ENCODE results near the gene DISC1.

Gene DISC1

GRCh38 chr1:231872461-231872910 lies 245.9 kb downstream of the DISC1 start:
- Histone ChIP-seq H3K27me3 (ENCODE audit: insufficient read depth, poor library complexity, severe bottlenecking) (no peaks in the 10 kb centered on the region), H3K27ac (replicated peaks) (no peak overlapping the region), H3K4me3 (replicated peaks; ENCODE audit: insufficient read depth, low read length) (no peak overlapping the region)
- DNase-seq (ENCODE audit: low read depth in 1 of 2, low spot score in 1 of 2): no peak
- TF ChIP-seq SPI1 (IDR thresholded peaks at IDR 0.05; ENCODE audit: borderline replicate concordance, low read depth) (no peak), GABPA (IDR thresholded peaks at IDR 0.05; ENCODE audit: low read depth) (no peak), POLR2AphosphoS5 (IDR thresholded peaks at IDR 0.05; ENCODE audit: low read depth) (no peak), CTCF (IDR thresholded peaks at IDR 0.05; ENCODE audit: insufficient read depth, low read length) (no peak), REST (IDR thresholded peaks at IDR 0.05; ENCODE audit: insufficient replicate concordance, low read depth) (no peak)

- no peak overlapping the region for H3K27ac ChIP-seq (replicated peaks)
Measured at GRCh38 chr1:231878737-231879136, 252.1 kb downstream of the DISC1 start.

DNA sequence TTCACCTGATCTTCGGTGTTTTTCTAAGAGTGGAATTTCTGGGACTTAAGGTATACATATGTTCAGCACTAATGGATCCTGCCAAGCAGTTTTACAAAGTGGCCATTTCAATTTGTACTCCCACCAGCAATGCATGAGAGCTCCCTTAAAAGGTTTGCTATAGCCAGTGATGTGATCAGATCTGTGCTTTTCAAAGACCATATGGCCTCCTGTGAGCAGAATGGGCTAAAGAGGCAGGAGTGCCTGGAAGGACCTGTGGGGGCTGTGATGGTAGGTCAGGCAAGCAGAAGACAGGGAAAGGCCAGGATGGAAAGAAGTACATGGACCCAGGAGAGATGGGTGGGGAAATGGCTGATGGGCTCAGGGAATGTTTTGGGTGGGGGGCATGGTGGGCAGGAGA lies 252.7 kb downstream of the DISC1 start:
- Histone ChIP-seq H3K27ac (replicated peaks) (no peak overlapping the region), H3K27me3 (ENCODE audit: insufficient read depth, poor library complexity, severe bottlenecking) (no peaks in the 10 kb centered on the region), H3K4me3 (replicated peaks; ENCODE audit: insufficient read depth, low read length) (no peak overlapping the region)
- DNase-seq (ENCODE audit: low read depth in 1 of 2, low spot score in 1 of 2): no peak
- TF ChIP-seq REST (IDR thresholded peaks at IDR 0.05; ENCODE audit: insufficient replicate concordance, low read depth) (no peak), POLR2AphosphoS5 (IDR thresholded peaks at IDR 0.05; ENCODE audit: low read depth) (no peak), GABPA (IDR thresholded peaks at IDR 0.05; ENCODE audit: low read depth) (no peak), SPI1 (IDR thresholded peaks at IDR 0.05; ENCODE audit: borderline replicate concordance, low read depth) (no peak), CTCF (IDR thresholded peaks at IDR 0.05; ENCODE audit: insufficient read depth, low read length) (no peak)

More at GRCh38 chr1:231878737-231879136, 252.1 kb downstream of the DISC1 start:
- TF ChIP-seq GABPA (IDR thresholded peaks at IDR 0.05; ENCODE audit: low read depth) (no peak), SPI1 (IDR thresholded peaks at IDR 0.05; ENCODE audit: borderline replicate concordance, low read depth) (no peak)
- no peaks in the 10 kb centered on the region for H3K27me3 ChIP-seq (ENCODE audit: insufficient read depth, poor library complexity, severe bottlenecking)
- no peak overlapping the region for H3K4me3 ChIP-seq (replicated peaks; ENCODE audit: insufficient read depth, low read length)
- DNase-seq (ENCODE audit: low read depth in 1 of 2, low spot score in 1 of 2): no peak

- no peak for TF ChIP-seq REST (IDR thresholded peaks at IDR 0.05; ENCODE audit: insufficient replicate concordance, low read depth)
- TF ChIP-seq SPI1 (IDR thresholded peaks at IDR 0.05; ENCODE audit: borderline replicate concordance, low read depth): no peak
- TF ChIP-seq POLR2AphosphoS5 (IDR thresholded peaks at IDR 0.05; ENCODE audit: low read depth): no peak
- no peak for TF ChIP-seq CTCF (IDR thresholded peaks at IDR 0.05; ENCODE audit: insufficient read depth, low read length)
- no peak for TF ChIP-seq GABPA (IDR thresholded peaks at IDR 0.05; ENCODE audit: low read depth)
- no peak for DNase-seq (ENCODE audit: low read depth in 1 of 2, low spot score in 1 of 2)
- Histone ChIP-seq H3K27me3 (ENCODE audit: insufficient read depth, poor library complexity, severe bottlenecking) (no peaks in the 10 kb centered on the region), H3K27ac (replicated peaks) (no peak overlapping the region), H3K4me3 (replicated peaks; ENCODE audit: insufficient read depth, low read length) (no peak overlapping the region)
Measured at GRCh38 chr1:231882333-231882732, 255.7 kb downstream of the DISC1 start.

All from HL-60 (cell line).